H1 (cell line): Measurements from ENCODE around the gene PKNOX1. TPM values are rescaled to one million over a fixed set of nuclear protein-coding genes. Genes with fewer than 3 reads are reported as not detected.

ENCODE experiments used
- CTCF ChIA-PET: fragments of 300-600 bp; sonication (Branson Sonifier 250); formaldehyde crosslinking; loops from one replicate; lab custom pipeline; 2021; ENCODE audit not compliant: partially characterized antibody; lab: Charles Lee
- POLR2A ChIA-PET: fragments of 300-600 bp; sonication (Branson Sonifier 250); formaldehyde crosslinking; loops from one replicate; lab custom pipeline; 2021; ENCODE audit warnings: inconsistent platforms; ENCODE audit not compliant: partially characterized antibody; lab: Charles Lee
- DNase-seq, 2 experiments: peaks; one replicate each; pipeline versions ENCODE4 v3.0.0 to v3.0.0-alpha.2; 2010 to 2022; ENCODE audit warnings: low spot score in 2 of 2, low read depth in 1 of 2, mixed read lengths in 1 of 2
- FAIRE-seq: peaks from 2 replicates; lab custom pipeline; 2011; peaks lifted over from hg19 to GRCh38; lab: Jason Lieb, UNC
- H2AFZ ChIP-seq: 2 replicates; pipeline ENCODE4 v1.8.1; 2012; ENCODE audit warnings: low read length, inconsistent platforms
- H2AK5ac ChIP-seq: 2 replicates; pipeline ENCODE4 v1.6.1; 2013; ENCODE audit warnings: low read depth, low read length
- H2BK120ac ChIP-seq: replicated peaks from 2 replicates; pipeline ENCODE3; 2013; ENCODE audit warnings: low read depth, low read length, inconsistent platforms
- H2BK12ac ChIP-seq: 2 replicates; pipeline ENCODE4 v1.6.1; 2013; ENCODE audit warnings: low read depth, low read length
- H2BK15ac ChIP-seq: 2 replicates; pipeline ENCODE4 v1.6.1; 2013; ENCODE audit warnings: low read length
- H2BK20ac ChIP-seq: 2 replicates; pipeline ENCODE4 v1.6.1; 2013; ENCODE audit warnings: low read length
- H2BK5ac ChIP-seq: 2 replicates; pipeline ENCODE4 v1.6.1; 2013; ENCODE audit warnings: low read depth, low read length
- H3K14ac ChIP-seq: 2 replicates; pipeline ENCODE4 v1.6.1; 2013; ENCODE audit warnings: inconsistent platforms; ENCODE audit not compliant: insufficient read length
- H3K18ac ChIP-seq: 2 replicates; pipeline ENCODE4 v1.6.1; 2013; ENCODE audit warnings: low read length; ENCODE audit errors: extremely low read depth
- H3K23ac ChIP-seq: 2 replicates; pipeline ENCODE4 v1.6.1; 2013; ENCODE audit warnings: inconsistent platforms; ENCODE audit not compliant: insufficient read length
- H3K23me2 ChIP-seq: 2 replicates; pipeline ENCODE4 v1.6.1; 2013; ENCODE audit warnings: low read depth, low read length
- H3K27ac ChIP-seq: 2 replicates; pipeline ENCODE4 v1.6.1; 2011; ENCODE audit warnings: low read depth, low read length, inconsistent platforms
- H3K27me3 ChIP-seq, 4 experiments: replicated peaks in 1 of 4; 1 replicate in 1 of 4; 2 replicates in 3 of 4; pipeline versions ENCODE4 v1.6.1 to v1.8.1; 2011 to 2013; ENCODE audit warnings: low read length in 3 of 4, mild to moderate bottlenecking in 3 of 4, inconsistent platforms in 2 of 4, mixed read lengths in 2 of 4, moderate library complexity in 1 of 4; ENCODE audit not compliant: control insufficient read depth in 3 of 4, insufficient read depth in 3 of 4; ENCODE audit errors: extremely low read depth in 1 of 4
- H3K36me3 ChIP-seq, 4 experiments: 2 replicates each; pipeline versions ENCODE4 v1.6.1 to v1.8.1; 2011 to 2013; ENCODE audit warnings: mild to moderate bottlenecking in 4 of 4, low read length in 3 of 4, moderate library complexity in 2 of 4, control low read depth in 1 of 4, inconsistent platforms in 1 of 4; ENCODE audit not compliant: insufficient read depth in 4 of 4, control insufficient read depth in 2 of 4
- H3K4ac ChIP-seq: replicated peaks from 2 replicates; pipeline ENCODE3; 2013; ENCODE audit warnings: low read length, low read depth, mixed read lengths, inconsistent platforms; ENCODE audit not compliant: insufficient read length
- H3K4me1 ChIP-seq, 4 experiments: replicated peaks in 1 of 4; 1 replicate in 1 of 4; 2 replicates in 3 of 4; pipeline versions ENCODE4 v1.6.1 to v1.8.1; 2011 to 2013; ENCODE audit warnings: low read length in 3 of 4, inconsistent platforms in 2 of 4, mixed read lengths in 1 of 4; ENCODE audit not compliant: insufficient read depth in 4 of 4, control insufficient read depth in 3 of 4
- H3K4me2 ChIP-seq, 2 experiments: 2 replicates each; pipeline versions ENCODE4 v1.6.1 to v1.8.1; 2011 to 2013; ENCODE audit warnings: low read depth in 2 of 2, low read length in 2 of 2, control low read depth in 1 of 2, inconsistent platforms in 1 of 2, mild to moderate bottlenecking in 1 of 2; ENCODE audit not compliant: insufficient read depth in 1 of 2
- H3K4me3 ChIP-seq, 4 experiments: fragments of 200-600, 300-600 bp in 1 of 4; sonication (generic), shearing (Covaris generic), sonication (Bioruptor Twin) in 1 of 4; 2 replicates each; pipeline versions ENCODE4 v1.5.1 to v1.8.1; 2011 to 2016; ENCODE audit warnings: low read length in 4 of 4, low read depth in 3 of 4, control low read depth in 2 of 4, inconsistent platforms in 2 of 4, mild to moderate bottlenecking in 2 of 4, mixed read lengths in 1 of 4, moderate library complexity in 1 of 4; ENCODE audit not compliant: insufficient read depth in 2 of 4; ENCODE audit errors: extremely low read depth in 1 of 4
- H3K56ac ChIP-seq: replicated peaks from 2 replicates; pipeline ENCODE3; 2013; ENCODE audit warnings: low read depth, mild to moderate bottlenecking, mixed read lengths, low read length, inconsistent platforms; ENCODE audit not compliant: insufficient read length
- H3K79me1 ChIP-seq: 2 replicates; pipeline ENCODE4 v1.6.1; 2013; ENCODE audit warnings: low read depth, low read length, control low read depth
- H3K79me2 ChIP-seq, 2 experiments: 2 replicates each; pipeline versions ENCODE4 v1.6.1 to v1.8.1; 2012 to 2013; ENCODE audit warnings: low read length in 2 of 2, mild to moderate bottlenecking in 2 of 2, inconsistent platforms in 1 of 2; ENCODE audit not compliant: insufficient read depth in 2 of 2, control insufficient read depth in 1 of 2
- H3K9ac ChIP-seq, 4 experiments: replicated peaks in 1 of 4; 1 replicate in 1 of 4; 2 replicates in 3 of 4; pipeline versions ENCODE4 v1.6.1 to v1.8.1; 2011 to 2013; ENCODE audit warnings: low read depth in 3 of 4, low read length in 3 of 4, control low read depth in 2 of 4, mild to moderate bottlenecking in 2 of 4, moderate library complexity in 2 of 4, inconsistent platforms in 1 of 4; ENCODE audit errors: extremely low read depth in 1 of 4
- H3K9me3 ChIP-seq, 2 experiments: 2 replicates each; pipeline versions ENCODE4 v1.6.1 to v1.8.1; 2012 to 2013; ENCODE audit warnings: mild to moderate bottlenecking in 2 of 2, moderate library complexity in 2 of 2, control low read depth in 1 of 2, inconsistent platforms in 1 of 2, low read depth in 1 of 2, low read length in 1 of 2, mixed read lengths in 1 of 2; ENCODE audit not compliant: insufficient read depth in 2 of 2
- H4K20me1 ChIP-seq, 2 experiments: replicated peaks in 1 of 2; 2 replicates each; pipeline versions ENCODE3 to v1.8.1; 2011 to 2013; ENCODE audit warnings: inconsistent platforms in 2 of 2, low read length in 2 of 2, mild to moderate bottlenecking in 1 of 2; ENCODE audit not compliant: insufficient read depth in 2 of 2, control insufficient read depth in 1 of 2
- H4K5ac ChIP-seq: 2 replicates; pipeline ENCODE4 v1.6.1; 2013; ENCODE audit warnings: low read length, low read depth, mixed read lengths, inconsistent platforms; ENCODE audit not compliant: insufficient read length
- H4K8ac ChIP-seq: 2 replicates; pipeline ENCODE4 v1.8.0; 2013; ENCODE audit warnings: mild to moderate bottlenecking, moderate library complexity, low read length, inconsistent platforms; ENCODE audit not compliant: insufficient read depth; ENCODE audit errors: extremely low read depth
- H4K91ac ChIP-seq: replicated peaks from 2 replicates; pipeline ENCODE3; 2013; ENCODE audit warnings: low read length, mixed read lengths, inconsistent platforms; ENCODE audit not compliant: insufficient read length
- ASH2L ChIP-seq: fragments of 200-600, 300-600 bp; sonication (generic); IDR thresholded peaks from one replicate; pipeline ENCODE4 v1.7.1; 2017; ENCODE audit warnings: low read length
- CEBPB ChIP-seq: IDR thresholded peaks from 2 replicates; pipeline ENCODE4 v1.6.1; 2012; ENCODE audit warnings: low read depth, low read length
- EGR1 ChIP-seq: IDR thresholded peaks from 2 replicates; pipeline ENCODE4 v1.6.1; 2011; ENCODE audit warnings: low read depth, low read length, borderline replicate concordance
- EZH2 ChIP-seq: fragments of 200-600 bp; sonication (generic); IDR thresholded peaks from 2 replicates; pipeline ENCODE4 v1.7.1; 2012; ENCODE audit warnings: low read depth, mild to moderate bottlenecking, moderate library complexity, low read length, inconsistent platforms; ENCODE audit not compliant: severe bottlenecking
- FOSL1 ChIP-seq: IDR thresholded peaks from 2 replicates; pipeline ENCODE4 v1.6.1; 2011; ENCODE audit warnings: mild to moderate bottlenecking, low read depth, low read length, moderate library complexity; ENCODE audit not compliant: insufficient read depth
- RAD21 ChIP-seq, 2 experiments: IDR thresholded peaks in 1 of 2; conservative IDR thresholded peaks in 1 of 2; 2 replicates each; pipeline ENCODE4 v1.6.1; 2011; ENCODE audit warnings: low read depth in 2 of 2, low read length in 2 of 2, improper control_type of control experiment in 1 of 2, inconsistent platforms in 1 of 2, mild to moderate bottlenecking in 1 of 2, moderate library complexity in 1 of 2
- RFX5 ChIP-seq: IDR thresholded peaks from 2 replicates; pipeline ENCODE4 v1.6.1; 2011; ENCODE audit warnings: low read depth, low read length, improper control_type of control experiment, borderline replicate concordance
- SAP30 ChIP-seq: fragments of 300-600 bp; sonication (generic); IDR thresholded peaks from 2 replicates; pipeline ENCODE4 v1.7.1; 2012; ENCODE audit warnings: low read length, moderate library complexity, mild to moderate bottlenecking, inconsistent platforms; ENCODE audit not compliant: insufficient read depth, insufficient replicate concordance
- SIN3A ChIP-seq, 2 experiments: IDR thresholded peaks in 1 of 2; conservative IDR thresholded peaks in 1 of 2; 2 replicates each; pipeline ENCODE4 v1.6.1; 2011 to 2012; ENCODE audit warnings: low read length in 2 of 2, improper control_type of control experiment in 1 of 2, low read depth in 1 of 2, mild to moderate bottlenecking in 1 of 2
- SRF ChIP-seq: IDR thresholded peaks from 2 replicates; pipeline ENCODE4 v1.6.1; 2011; ENCODE audit warnings: mild to moderate bottlenecking, low read depth, low read length, moderate library complexity
- SUZ12 ChIP-seq: fragments of 200-600 bp; sonication (generic); IDR thresholded peaks from 2 replicates; pipeline ENCODE4 v1.6.1; 2012; ENCODE audit warnings: mild to moderate bottlenecking, inconsistent platforms, low read length, moderate library complexity, mixed read lengths
- TAF7 ChIP-seq: optimal IDR thresholded peaks from 2 replicates; pipeline ENCODE3; 2011; ENCODE audit warnings: low read depth, mild to moderate bottlenecking, inconsistent platforms, low read length, moderate library complexity, borderline replicate concordance
- YY1 ChIP-seq: IDR thresholded peaks from 2 replicates; pipeline ENCODE4 v1.6.1; 2011; ENCODE audit warnings: low read depth, mild to moderate bottlenecking, low read length
- WGBS, 2 experiments: shearing (Covaris generic) in 1 of 2; methylation state at CpG; one replicate each; pipeline versions ENCODE4 v1.1.6 to v1.1.7; 2013 to 2015; ENCODE audit warnings: low lambda C conversion rate in 2 of 2, mixed read lengths in 2 of 2, inconsistent platforms in 1 of 2, low coverage in 1 of 2, missing lambda C conversion rate in 1 of 2; ENCODE audit not compliant: insufficient replicate concordance in 2 of 2, insufficient coverage in 1 of 2, insufficient read length in 1 of 2; ENCODE audit errors: extremely low coverage in 1 of 2, missing lambda C conversion rate in 1 of 2; 5-methylcytosine and 5-hydroxymethylcytosine counted together
- polyA plus RNA-seq, 7 experiments: library from polyadenylated mRNA; depleted of rRNA in 3 of 7; stranded (reverse) in 5 of 7; unstranded in 2 of 7; fragments of >200 nt in 5 of 7; fragments of 200-250 nt in 2 of 7; gene quantifications; 1 replicate in 5 of 7; 2 replicates in 1 of 7; 4 replicates in 1 of 7; pipeline versions ENCODE4 v1.2.1 to v1.2.3, GENCODE V29; 2011 to 2013; ENCODE audit warnings: missing spikeins in 2 of 7, mixed read lengths in 2 of 7
- total RNA-seq: library from RNA; stranded (reverse); fragmentation: NEBNext Ultra II Directional; extraction: Animal tissue kit (Norgen Biotek cat#: 25700); gene quantifications from 2 replicates; pipeline ENCODE4 v1.2.1, GENCODE V29; 2021

Gene PKNOX1
- total and polyA plus RNA-seq, 2 of the 8 experiments (the other 6 are each of a cell fraction or from before 2014, with no cell fraction given) = 20.4 to 31.9 TPM

DNA sequence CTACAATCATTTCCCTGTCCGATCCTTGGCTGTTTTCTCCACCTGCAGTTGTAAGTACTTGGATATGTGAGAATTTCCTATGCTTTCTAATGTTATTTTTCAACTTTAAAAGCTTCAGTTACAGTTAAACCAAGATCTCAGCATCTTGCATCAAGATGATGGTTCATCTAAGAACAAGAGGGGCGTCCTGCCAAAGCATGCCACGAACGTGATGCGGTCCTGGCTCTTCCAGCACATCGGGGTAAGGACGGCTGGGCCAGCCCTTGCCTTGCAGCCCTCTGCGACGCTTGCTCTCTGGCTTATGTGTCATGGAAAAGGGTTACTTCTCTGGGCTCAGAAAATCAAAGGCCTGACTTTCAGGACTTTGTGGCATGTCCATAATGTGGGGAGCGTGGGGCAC is 46.8 kb downstream of the PKNOX1 start:
- no peaks in the 10 kb centered on the region for H3K23me2 ChIP-seq
- no peaks in the 10 kb centered on the region for H3K27me3 ChIP-seq
- no peak overlapping the region for H3K4me2 ChIP-seq
- H3K4ac ChIP-seq = no peak overlapping the region
- no peak overlapping the region for H2BK5ac ChIP-seq
- no peak overlapping the region for H3K18ac ChIP-seq
- H3K79me2 ChIP-seq = no peaks in the 10 kb centered on the region
- H3K4me3 ChIP-seq = no peak overlapping the region
- H3K27ac ChIP-seq = no peak overlapping the region
- H4K20me1 ChIP-seq = no peaks in the 10 kb centered on the region
- peaks cover 2% of the 10 kb centered on the region; the same call in 1 of the 2 replicates for H3K79me1 ChIP-seq
- no peak overlapping the region for H3K14ac ChIP-seq
- no peak overlapping the region for H4K91ac ChIP-seq
- no peak overlapping the region for H3K56ac ChIP-seq
- no peaks in the 10 kb centered on the region for H3K9me3 ChIP-seq
- H2BK120ac ChIP-seq = no peak overlapping the region
- peaks cover 5 to 30% (median 8%) of the 10 kb centered on the region in 4 experiments; a peak in 6 of 8 replicates for H3K36me3 ChIP-seq
- WGBS, 2 experiments = 94% methylated on average over 10 of the region's 10 CpGs; no CpG with 5 or more reads in 1 of the 2 experiments
- H3K23ac ChIP-seq = no peak overlapping the region
- H2AK5ac ChIP-seq = no peak overlapping the region
- ChIA-PET POLR2A (interaction anchor here (0.6 kb wide), 1 partner anchor 36 kb away, joined by 3 read pairs; no protein-coding TSS in a partner anchor), CTCF (no interaction called here)
- no peak overlapping the region for H2AFZ ChIP-seq
- no peak for DNase-seq
- H2BK20ac ChIP-seq = no peak overlapping the region
- no peak overlapping the region for H3K9ac ChIP-seq
- no peak overlapping the region for H4K8ac ChIP-seq
- 0 out of 7 replicates have a peak, but pooled peaks cover 0 to 2% (median 0%) of the 10 kb centered on the region in 4 experiments for H3K4me1 ChIP-seq
- no peak overlapping the region for H4K5ac ChIP-seq
- no peak for FAIRE-seq
- no peak overlapping the region for H2BK15ac ChIP-seq
- H2BK12ac ChIP-seq = no peak overlapping the region
- TF ChIP-seq ASH2L (no peak), SIN3A (conservative IDR thresholded peaks at IDR 0.05 in 1 of 2, IDR thresholded peaks at IDR 0.05 in 1 of 2; ENCODE audit: low read depth in 1 of 2, low read length in 2 of 2) (no peak), SAP30 (no peak), FOSL1 (no peak), SUZ12 (no peak), SRF (no peak), EZH2 (no peak), TAF7 (no peak), RAD21 (IDR thresholded peaks at IDR 0.05 in 1 of 2, conservative IDR thresholded peaks at IDR 0.05 in 1 of 2; ENCODE audit: low read depth in 2 of 2, low read length in 2 of 2) (no peak), CEBPB (no peak), EGR1 (no peak), YY1 (no peak), RFX5 (no peak)
